Measurements from ENCODE around the gene DCXR. TPM values are rescaled to one million over a fixed set of nuclear protein-coding genes. Genes with fewer than 3 reads are reported as not detected.

The DCXR gene
- total and polyA plus RNA-seq, 2 of the 13 experiments (the other 11 are each of a cell fraction or from before 2014, with no cell fraction given) = 287 to 311 TPM

DNA sequence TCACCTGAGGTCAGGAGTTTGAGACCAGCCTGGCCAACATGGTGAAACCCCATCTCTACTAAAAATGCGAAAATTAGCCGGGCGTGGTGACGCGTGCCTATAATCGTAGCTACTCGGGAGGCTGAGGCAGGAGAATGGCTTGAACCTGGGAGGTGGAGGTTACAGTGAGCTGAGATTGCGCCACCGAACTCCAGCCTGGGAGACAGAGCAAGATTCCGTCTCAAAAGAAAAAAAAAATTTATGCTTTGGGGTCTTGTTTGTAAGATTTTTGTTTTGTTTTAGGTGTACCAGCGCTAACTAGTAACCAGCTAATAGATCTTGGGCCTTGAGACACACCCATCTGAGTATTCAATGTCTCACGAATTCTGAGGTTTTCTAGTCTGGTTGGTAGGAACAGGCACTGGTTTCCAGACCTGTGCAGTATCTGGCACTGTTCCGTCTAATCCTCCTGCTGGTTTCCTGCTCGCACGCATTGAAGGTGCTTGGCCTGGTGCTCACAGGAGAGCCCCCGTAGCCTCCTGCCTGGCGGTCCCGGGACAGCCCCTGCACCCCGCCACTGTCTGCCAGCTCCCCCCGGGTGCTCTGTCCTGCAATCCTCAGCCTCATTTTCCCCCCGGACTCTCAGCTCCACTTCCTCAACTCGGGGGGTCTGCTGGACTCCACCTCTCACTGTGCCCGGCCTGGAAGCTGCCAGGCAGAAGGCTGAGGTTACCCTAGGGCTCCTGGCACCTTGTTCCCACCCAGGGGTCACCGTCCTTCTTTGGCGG is 38.7 kb upstream of the DCXR start (continued):
- TF ChIP-seq, protein P1, sequence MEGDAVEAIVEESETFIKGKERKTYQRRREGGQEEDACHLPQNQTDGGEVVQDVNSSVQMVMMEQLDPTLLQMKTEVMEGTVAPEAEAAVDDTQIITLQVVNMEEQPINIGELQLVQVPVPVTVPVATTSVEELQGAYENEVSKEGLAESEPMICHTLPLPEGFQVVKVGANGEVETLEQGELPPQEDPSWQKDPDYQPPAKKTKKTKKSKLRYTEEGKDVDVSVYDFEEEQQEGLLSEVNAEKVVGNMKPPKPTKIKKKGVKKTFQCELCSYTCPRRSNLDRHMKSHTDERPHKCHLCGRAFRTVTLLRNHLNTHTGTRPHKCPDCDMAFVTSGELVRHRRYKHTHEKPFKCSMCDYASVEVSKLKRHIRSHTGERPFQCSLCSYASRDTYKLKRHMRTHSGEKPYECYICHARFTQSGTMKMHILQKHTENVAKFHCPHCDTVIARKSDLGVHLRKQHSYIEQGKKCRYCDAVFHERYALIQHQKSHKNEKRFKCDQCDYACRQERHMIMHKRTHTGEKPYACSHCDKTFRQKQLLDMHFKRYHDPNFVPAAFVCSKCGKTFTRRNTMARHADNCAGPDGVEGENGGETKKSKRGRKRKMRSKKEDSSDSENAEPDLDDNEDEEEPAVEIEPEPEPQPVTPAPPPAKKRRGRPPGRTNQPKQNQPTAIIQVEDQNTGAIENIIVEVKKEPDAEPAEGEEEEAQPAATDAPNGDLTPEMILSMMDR (CRISPR knock-in tag; IDR thresholded peaks at IDR 0.05) = no peak
- TF ChIP-seq GATAD2A (CRISPR knock-in tag; IDR thresholded peaks at IDR 0.05) = no peak

DNA sequence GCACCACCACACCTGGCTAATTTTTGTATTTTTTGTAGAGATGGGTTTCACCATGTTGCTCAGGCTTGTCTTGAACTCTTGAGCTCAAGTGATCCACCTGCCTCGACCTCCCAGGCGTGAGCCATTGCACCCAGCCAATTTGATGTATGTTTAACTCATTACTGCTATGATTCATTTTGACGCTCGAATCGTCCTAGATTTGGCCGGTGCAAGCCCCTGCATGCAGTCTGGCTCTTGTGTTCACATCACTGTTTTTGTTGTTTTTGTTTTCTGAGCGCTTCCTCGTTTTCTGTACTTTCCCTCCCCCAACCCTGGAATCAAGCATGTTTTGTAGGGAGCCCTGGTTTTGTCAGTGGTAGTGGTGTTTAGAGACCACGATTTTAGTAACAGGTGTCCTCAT is 35.9 kb upstream of the DCXR start:
- Histone ChIP-seq H3K27me3 (ENCODE audit: control insufficient read depth in 1 of 2, insufficient read depth in 2 of 2, low read length in 2 of 2) (peaks cover 0 to 5% of the 10 kb centered on the region in 2 experiments; a peak in 2 of 5 replicates), H2AFZ (ENCODE audit: low read length) (no peak overlapping the region), H3K4me2 (ENCODE audit: low read depth, low read length) (no peak overlapping the region), H3K27ac (ENCODE audit: extremely low read length, insufficient read depth, low read length) (no peak overlapping the region), H3K9ac (ENCODE audit: insufficient read depth, low read depth, low read length) (no peak overlapping the region), H3K79me2 (ENCODE audit: insufficient read depth, low read length) (no peaks in the 10 kb centered on the region), H3K4me1 (ENCODE audit: insufficient read depth, low read length) (peaks cover 12% of the 10 kb centered on the region), H3K36me3 (replicated peaks in 1 of 2; ENCODE audit: control insufficient read depth in 1 of 2, insufficient read depth in 2 of 2, low read length in 2 of 2) (peaks cover 2 to 6% of the 10 kb centered on the region in 2 experiments; a peak in 1 of 5 replicates), H4K20me1 (ENCODE audit: insufficient read depth, low read length) (peaks cover 4% of the 10 kb centered on the region; the same call in 1 of the 2 replicates), H3K4me3 (replicated peaks in 1 of 3; ENCODE audit: insufficient read depth in 1 of 3, low read depth in 2 of 3, low read length in 3 of 3) (no peak overlapping the region), H3K9me3 (ENCODE audit: low read length) (no peaks in the 10 kb centered on the region)
- DNase-seq (ENCODE audit: low spot score) = no peak
- no TSS peak for BruUV-seq (replicated peaks)
- no peak for FAIRE-seq
- POLR2A ChIA-PET = interaction anchor here (1.4 kb wide), 1 partner anchor 36 kb away, joined by 3 read pairs; the partner anchor contains the start of gene DCXR
- 60% methylated on average over 9 of the region's 9 CpGs for WGBS (ENCODE audit: low lambda C conversion rate)
- CTCF ChIA-PET (ENCODE audit: low intra/inter-chr PET ratio, low total read pairs) = no interaction called here
- in situ Hi-C loops (cut with HindIII; ENCODE audit: extremely low pct_ligation_motif_present, low pct_unique_long_range_greater_than_20kb) (no loop called here), intact Hi-C loops (cut with micrococcal nuclease; ENCODE audit: unreplicated experiment) (no loop called here)
- no peak for ATAC-seq
- TF ChIP-seq, protein P2, sequence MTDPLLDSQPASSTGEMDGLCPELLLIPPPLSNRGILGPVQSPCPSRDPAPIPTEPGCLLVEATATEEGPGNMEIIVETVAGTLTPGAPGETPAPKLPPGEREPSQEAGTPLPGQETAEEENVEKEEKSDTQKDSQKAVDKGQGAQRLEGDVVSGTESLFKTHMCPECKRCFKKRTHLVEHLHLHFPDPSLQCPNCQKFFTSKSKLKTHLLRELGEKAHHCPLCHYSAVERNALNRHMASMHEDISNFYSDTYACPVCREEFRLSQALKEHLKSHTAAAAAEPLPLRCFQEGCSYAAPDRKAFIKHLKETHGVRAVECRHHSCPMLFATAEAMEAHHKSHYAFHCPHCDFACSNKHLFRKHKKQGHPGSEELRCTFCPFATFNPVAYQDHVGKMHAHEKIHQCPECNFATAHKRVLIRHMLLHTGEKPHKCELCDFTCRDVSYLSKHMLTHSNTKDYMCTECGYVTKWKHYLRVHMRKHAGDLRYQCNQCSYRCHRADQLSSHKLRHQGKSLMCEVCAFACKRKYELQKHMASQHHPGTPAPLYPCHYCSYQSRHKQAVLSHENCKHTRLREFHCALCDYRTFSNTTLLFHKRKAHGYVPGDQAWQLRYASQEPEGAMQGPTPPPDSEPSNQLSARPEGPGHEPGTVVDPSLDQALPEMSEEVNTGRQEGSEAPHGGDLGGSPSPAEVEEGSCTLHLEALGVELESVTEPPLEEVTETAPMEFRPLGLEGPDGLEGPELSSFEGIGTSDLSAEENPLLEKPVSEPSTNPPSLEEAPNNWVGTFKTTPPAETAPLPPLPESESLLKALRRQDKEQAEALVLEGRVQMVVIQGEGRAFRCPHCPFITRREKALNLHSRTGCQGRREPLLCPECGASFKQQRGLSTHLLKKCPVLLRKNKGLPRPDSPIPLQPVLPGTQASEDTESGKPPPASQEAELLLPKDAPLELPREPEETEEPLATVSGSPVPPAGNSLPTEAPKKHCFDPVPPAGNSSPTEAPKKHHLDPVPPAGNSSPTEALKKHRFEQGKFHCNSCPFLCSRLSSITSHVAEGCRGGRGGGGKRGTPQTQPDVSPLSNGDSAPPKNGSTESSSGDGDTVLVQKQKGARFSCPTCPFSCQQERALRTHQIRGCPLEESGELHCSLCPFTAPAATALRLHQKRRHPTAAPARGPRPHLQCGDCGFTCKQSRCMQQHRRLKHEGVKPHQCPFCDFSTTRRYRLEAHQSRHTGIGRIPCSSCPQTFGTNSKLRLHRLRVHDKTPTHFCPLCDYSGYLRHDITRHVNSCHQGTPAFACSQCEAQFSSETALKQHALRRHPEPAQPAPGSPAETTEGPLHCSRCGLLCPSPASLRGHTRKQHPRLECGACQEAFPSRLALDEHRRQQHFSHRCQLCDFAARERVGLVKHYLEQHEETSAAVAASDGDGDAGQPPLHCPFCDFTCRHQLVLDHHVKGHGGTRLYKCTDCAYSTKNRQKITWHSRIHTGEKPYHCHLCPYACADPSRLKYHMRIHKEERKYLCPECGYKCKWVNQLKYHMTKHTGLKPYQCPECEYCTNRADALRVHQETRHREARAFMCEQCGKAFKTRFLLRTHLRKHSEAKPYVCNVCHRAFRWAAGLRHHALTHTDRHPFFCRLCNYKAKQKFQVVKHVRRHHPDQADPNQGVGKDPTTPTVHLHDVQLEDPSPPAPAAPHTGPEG (CRISPR knock-in tag; IDR thresholded peaks at IDR 0.05) = no peak
- TF ChIP-seq, protein P3, sequence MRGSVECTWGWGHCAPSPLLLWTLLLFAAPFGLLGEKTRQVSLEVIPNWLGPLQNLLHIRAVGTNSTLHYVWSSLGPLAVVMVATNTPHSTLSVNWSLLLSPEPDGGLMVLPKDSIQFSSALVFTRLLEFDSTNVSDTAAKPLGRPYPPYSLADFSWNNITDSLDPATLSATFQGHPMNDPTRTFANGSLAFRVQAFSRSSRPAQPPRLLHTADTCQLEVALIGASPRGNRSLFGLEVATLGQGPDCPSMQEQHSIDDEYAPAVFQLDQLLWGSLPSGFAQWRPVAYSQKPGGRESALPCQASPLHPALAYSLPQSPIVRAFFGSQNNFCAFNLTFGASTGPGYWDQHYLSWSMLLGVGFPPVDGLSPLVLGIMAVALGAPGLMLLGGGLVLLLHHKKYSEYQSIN (CRISPR knock-in tag; IDR thresholded peaks at IDR 0.05; ENCODE audit: borderline replicate concordance) = no peak
- no peak for TF ChIP-seq ZNF883 (CRISPR knock-in tag; IDR thresholded peaks at IDR 0.05; ENCODE audit: not compliant biosample characterization)
- no peak for TF ChIP-seq ZNF747 (CRISPR knock-in tag; IDR thresholded peaks at IDR 0.05; ENCODE audit: borderline replicate concordance)
- no peak for TF ChIP-seq SMAD1 (CRISPR knock-in tag; IDR thresholded peaks at IDR 0.05; ENCODE audit: borderline replicate concordance, low read depth)
- TF ChIP-seq, protein P4, sequence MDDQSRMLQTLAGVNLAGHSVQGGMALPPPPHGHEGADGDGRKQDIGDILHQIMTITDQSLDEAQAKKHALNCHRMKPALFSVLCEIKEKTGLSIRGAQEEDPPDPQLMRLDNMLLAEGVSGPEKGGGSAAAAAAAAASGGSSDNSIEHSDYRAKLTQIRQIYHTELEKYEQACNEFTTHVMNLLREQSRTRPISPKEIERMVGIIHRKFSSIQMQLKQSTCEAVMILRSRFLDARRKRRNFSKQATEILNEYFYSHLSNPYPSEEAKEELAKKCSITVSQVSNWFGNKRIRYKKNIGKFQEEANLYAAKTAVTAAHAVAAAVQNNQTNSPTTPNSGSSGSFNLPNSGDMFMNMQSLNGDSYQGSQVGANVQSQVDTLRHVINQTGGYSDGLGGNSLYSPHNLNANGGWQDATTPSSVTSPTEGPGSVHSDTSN (CRISPR knock-in tag; IDR thresholded peaks at IDR 0.05; ENCODE audit: borderline replicate concordance) = no peak
- no peak for TF ChIP-seq CBX2 (IDR thresholded peaks at IDR 0.05; ENCODE audit: low read depth, low read length)
- no peak for TF ChIP-seq CBX2 (CRISPR knock-in tag; IDR thresholded peaks at IDR 0.05; ENCODE audit: low read depth)
- TF ChIP-seq ZNF552 (CRISPR knock-in tag; IDR thresholded peaks at IDR 0.05; ENCODE audit: borderline replicate concordance) = no peak
- no peak for TF ChIP-seq ZNF792 (CRISPR knock-in tag; IDR thresholded peaks at IDR 0.05)
